Measurements from ENCODE around the gene FHOD1. TPM values are rescaled to one million over a fixed set of nuclear protein-coding genes. Genes with fewer than 3 reads are reported as not detected.

FHOD1 gene
- total RNA-seq, 4 donors from 2014 or later: 17.9 to 26.4 (median 24.3) TPM

DNA sequence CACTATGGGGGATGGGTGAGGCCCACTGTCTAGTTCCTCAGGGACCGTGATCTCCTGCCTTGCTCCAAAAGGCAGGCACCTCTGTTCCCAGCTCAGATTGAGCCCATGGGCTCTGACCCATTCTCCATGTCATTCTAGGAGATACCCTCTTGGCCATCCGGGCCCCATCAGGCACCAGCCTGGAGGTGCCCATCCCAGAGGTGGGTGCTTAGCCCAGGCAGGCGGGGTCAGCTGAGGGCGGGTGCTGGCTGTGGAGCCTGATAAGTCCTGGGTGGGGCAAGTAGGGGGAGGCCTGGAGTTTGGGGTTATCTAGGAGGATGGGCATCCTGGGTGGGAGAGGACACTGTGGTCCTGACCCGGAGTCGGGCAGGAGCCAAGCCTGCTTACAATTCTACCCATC, 53.0 kb downstream of the FHOD1 start:
- intact Hi-C loops (cut with DNase I): no loop called here
- H3K4me3 ChIP-seq (replicated peaks in 1 of 3): no peak overlapping the region
- H3K27ac ChIP-seq: no peak overlapping the region
- peaks cover 29 to 36% of the 10 kb centered on the region in 2 donors for H3K36me3 ChIP-seq
- H3K4me1 ChIP-seq: peaks cover 20 to 32% of the 10 kb centered on the region in 2 donors
- WGBS, 2 donors: 92 to 100% methylated on average over 4 to 5 of the region's 6 CpGs
- TF ChIP-seq, protein P1, sequence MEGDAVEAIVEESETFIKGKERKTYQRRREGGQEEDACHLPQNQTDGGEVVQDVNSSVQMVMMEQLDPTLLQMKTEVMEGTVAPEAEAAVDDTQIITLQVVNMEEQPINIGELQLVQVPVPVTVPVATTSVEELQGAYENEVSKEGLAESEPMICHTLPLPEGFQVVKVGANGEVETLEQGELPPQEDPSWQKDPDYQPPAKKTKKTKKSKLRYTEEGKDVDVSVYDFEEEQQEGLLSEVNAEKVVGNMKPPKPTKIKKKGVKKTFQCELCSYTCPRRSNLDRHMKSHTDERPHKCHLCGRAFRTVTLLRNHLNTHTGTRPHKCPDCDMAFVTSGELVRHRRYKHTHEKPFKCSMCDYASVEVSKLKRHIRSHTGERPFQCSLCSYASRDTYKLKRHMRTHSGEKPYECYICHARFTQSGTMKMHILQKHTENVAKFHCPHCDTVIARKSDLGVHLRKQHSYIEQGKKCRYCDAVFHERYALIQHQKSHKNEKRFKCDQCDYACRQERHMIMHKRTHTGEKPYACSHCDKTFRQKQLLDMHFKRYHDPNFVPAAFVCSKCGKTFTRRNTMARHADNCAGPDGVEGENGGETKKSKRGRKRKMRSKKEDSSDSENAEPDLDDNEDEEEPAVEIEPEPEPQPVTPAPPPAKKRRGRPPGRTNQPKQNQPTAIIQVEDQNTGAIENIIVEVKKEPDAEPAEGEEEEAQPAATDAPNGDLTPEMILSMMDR (IDR thresholded peaks at IDR 0.05): no peak
- no peak for TF ChIP-seq POLR2A (IDR thresholded peaks at IDR 0.05)
- DNase-seq: no peak
- no peaks in the 10 kb centered on the region for H3K27me3 ChIP-seq
- no peaks in the 10 kb centered on the region for H3K9me3 ChIP-seq

DNA sequence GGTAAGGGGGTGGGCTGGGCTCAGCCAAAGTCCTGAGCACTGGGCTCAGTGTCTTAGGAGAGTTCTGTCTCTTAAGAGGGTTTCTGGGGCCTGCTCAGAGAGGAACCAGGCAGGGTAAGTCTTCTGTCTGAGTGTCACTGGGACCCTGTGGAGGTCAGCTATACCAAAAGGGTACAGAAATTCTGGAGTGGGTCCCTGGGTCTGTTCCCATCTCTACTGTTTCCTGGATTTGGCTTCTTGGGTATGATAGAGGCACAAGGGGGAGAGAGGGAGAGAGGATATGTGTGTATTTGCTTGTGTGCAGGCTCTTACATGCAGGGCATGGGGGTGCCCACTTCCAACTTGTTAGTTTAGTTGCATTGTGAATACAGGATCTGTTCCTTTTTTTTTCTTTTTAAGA, 53.7 kb downstream of the FHOD1 start:
- Histone ChIP-seq H3K4me3 (replicated peaks in 1 of 3) (no peak overlapping the region), H3K9me3 (no peaks in the 10 kb centered on the region), H3K27me3 (no peaks in the 10 kb centered on the region), H3K4me1 (peaks cover 20 to 30% of the 10 kb centered on the region in 2 donors), H3K27ac (no peak overlapping the region), H3K36me3 (peaks cover 29 to 36% of the 10 kb centered on the region in 2 donors)
- intact Hi-C loops (cut with DNase I): no loop called here
- TF ChIP-seq, protein P1 (IDR thresholded peaks at IDR 0.05): no peak
- no peak for TF ChIP-seq POLR2A (IDR thresholded peaks at IDR 0.05)
- DNase-seq: no peak

DNA sequence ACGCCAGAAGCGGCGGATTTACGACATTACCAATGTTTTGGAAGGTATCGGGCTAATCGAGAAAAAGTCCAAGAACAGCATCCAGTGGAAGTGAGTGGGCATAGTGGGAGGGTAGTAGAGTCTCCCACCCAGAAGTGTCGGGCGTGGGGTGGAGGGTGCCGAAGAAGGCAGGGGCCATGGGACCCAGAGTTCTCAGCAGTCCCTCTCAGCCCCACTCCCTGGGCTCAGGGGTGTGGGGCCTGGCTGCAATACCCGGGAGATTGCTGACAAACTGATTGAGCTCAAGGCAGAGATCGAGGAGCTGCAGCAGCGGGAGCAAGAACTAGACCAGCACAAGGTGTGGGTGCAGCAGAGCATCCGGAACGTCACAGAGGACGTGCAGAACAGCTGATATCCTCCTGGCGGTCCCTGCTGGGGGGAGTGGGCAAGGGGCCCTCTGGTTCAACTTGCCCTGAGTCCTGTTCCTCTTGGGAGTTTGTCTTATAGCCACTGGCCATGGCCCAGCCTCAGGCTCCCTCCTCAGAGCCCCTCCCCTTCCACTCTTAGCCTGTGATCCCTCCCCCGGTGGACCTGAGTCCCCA, 54.4 kb downstream of the FHOD1 start:
- Histone ChIP-seq H3K36me3 (peaks cover 29 to 36% of the 10 kb centered on the region in 2 donors), H3K9me3 (no peaks in the 10 kb centered on the region), H3K27ac (peak overlapping the region in 2 of 3 donors; percentile 54 to 61), H3K27me3 (no peaks in the 10 kb centered on the region), H3K4me1 (peaks cover 14 to 23% of the 10 kb centered on the region in 2 donors), H3K4me3 (replicated peaks in 1 of 3) (peak overlapping the region; percentile 7 to 98 (median 94))
- intact Hi-C loops (cut with DNase I): no loop called here
- 27 to 37% methylated on average over 17 of the region's 17 CpGs for WGBS, 2 donors
- TF ChIP-seq, protein P1 (IDR thresholded peaks at IDR 0.05): no peak
- no peak for TF ChIP-seq POLR2A (IDR thresholded peaks at IDR 0.05)
- DNase-seq: no peak

DNA sequence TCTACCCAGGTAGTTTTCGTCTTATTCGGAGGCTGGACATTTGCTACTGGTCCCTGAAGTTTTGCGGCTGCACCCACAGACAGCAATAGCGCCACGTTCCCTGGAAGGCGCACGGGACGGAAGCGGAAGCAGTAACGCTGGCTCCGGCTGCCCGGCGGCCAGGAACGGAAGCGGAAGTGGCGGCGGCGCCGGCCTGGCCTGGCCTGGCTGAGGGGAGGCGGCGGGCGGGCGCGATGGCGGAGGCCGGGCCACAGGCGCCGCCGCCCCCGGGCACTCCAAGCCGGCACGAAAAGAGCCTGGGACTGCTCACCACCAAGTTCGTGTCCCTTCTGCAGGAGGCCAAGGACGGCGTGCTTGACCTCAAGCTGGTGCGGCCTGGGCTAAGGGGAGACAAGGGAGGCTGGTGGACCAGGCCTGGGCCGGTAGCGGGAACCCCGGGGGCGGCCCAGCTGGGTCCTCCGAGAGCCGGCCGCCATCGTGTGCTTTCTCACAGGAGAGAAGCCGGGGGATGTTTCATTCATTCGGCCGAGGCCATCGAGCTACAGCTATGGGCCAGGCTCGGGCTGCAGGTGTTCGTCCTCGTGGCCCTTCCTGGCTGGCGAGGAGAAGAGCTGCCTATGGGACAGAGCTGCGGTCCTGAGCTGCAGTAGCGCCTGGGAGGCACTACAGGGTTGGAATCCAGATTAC, 55.1 kb downstream of the FHOD1 start, which contains the start of gene E2F4:
TSS of gene E2F4 (plus strand) at position 161 of the 687 bp plus-strand sequence. CDS start at position 234, 73 bp downstream.
- peaks cover 12 to 21% of the 10 kb centered on the region in 2 donors for H3K4me1 ChIP-seq
- peak within 1 kb of the TSS; percentile 38 to 61 (median 54) for H3K27ac ChIP-seq
- peak in 1 of 2 donors; percentile 75 for TF ChIP-seq POLR2A (IDR thresholded peaks at IDR 0.05)
- TF ChIP-seq, protein P1 (IDR thresholded peaks at IDR 0.05): peak in 2 of 6 experiments; percentile 6 to 16
- no peaks in the 10 kb centered on the region for H3K9me3 ChIP-seq
- intact Hi-C loops (cut with DNase I): no loop called here
- H3K36me3 ChIP-seq: peaks cover 25 to 31% of the 10 kb centered on the region in 2 donors
- peak; percentile 90 to 93 for DNase-seq
- H3K27me3 ChIP-seq: no peaks in the 10 kb centered on the region
- H3K4me3 ChIP-seq (replicated peaks in 1 of 3): peak within 1 kb of the TSS; percentile 7 to 98 (median 94)
- 0 to 1% methylated on average over 14 to 28 of the region's 54 CpGs for WGBS, 2 donors
